ENCODE results near the gene SPECC1. TPM values are rescaled to one million over a fixed set of nuclear protein-coding genes. Genes with fewer than 3 reads are reported as not detected.
A peak's percentile ranks its signal among the peaks of the same experiment; 100 is the strongest.

Gene SPECC1
- total RNA-seq, 1 experiment from 2014 or later: 103 TPM

GRCh38 chr17:20173091-20173490 is 163.9 kb downstream of the SPECC1 start:
- peaks cover 61% of the 10 kb centered on the region for H3K4me1 Mint-ChIP-seq
- ATAC-seq (no peak), DNase-seq (ENCODE audit: low spot score) (no peak)
- POLR2A ChIA-PET: interaction anchor here (0.7 kb wide), 1 partner anchor 10 kb away, joined by 3 read pairs; no protein-coding TSS in a partner anchor
- no peak for TF ChIP-seq CREM (CRISPR knock-in tag; IDR thresholded peaks at IDR 0.05)
- TF ChIP-seq MLX (CRISPR knock-in tag; IDR thresholded peaks at IDR 0.05): no peak
- no peak for TF ChIP-seq PRDM15 (CRISPR knock-in tag; IDR thresholded peaks at IDR 0.05)
- TF ChIP-seq USF2 (CRISPR knock-in tag; IDR thresholded peaks at IDR 0.05): no peak
- no peak for TF ChIP-seq PREB (CRISPR knock-in tag; IDR thresholded peaks at IDR 0.05; ENCODE audit: borderline replicate concordance)
- no peaks in the 10 kb centered on the region for H3K27me3 Mint-ChIP-seq (ENCODE audit: low read depth)
- H3K27ac Mint-ChIP-seq: peak overlapping the region; percentile 45
- CTCF ChIA-PET: interaction anchor here (1.0 kb wide), 1 partner anchor 51 kb away, joined by 4 read pairs; no protein-coding TSS in a partner anchor
- no peak overlapping the region for H3K4me3 Mint-ChIP-seq
- no peaks in the 10 kb centered on the region for H3K36me3 Mint-ChIP-seq
- no peaks in the 10 kb centered on the region for H3K9me3 Mint-ChIP-seq

GRCh38 chr17:20174588-20175265 is 165.6 kb downstream of the SPECC1 start:
- ChIA-PET CTCF (no interaction called here), POLR2A (no interaction called here)
- no peak overlapping the region for H3K4me3 Mint-ChIP-seq
- peaks cover 77% of the 10 kb centered on the region for H3K4me1 Mint-ChIP-seq
- no peak; the same call in 1 of the 2 replicates for ATAC-seq
- H3K27ac Mint-ChIP-seq: peak overlapping the region; percentile 52
- no peaks in the 10 kb centered on the region for H3K36me3 Mint-ChIP-seq
- TF ChIP-seq ZNF425 (CRISPR knock-in tag; conservative IDR thresholded peaks at IDR 0.05) (no peak), NFYB (CRISPR knock-in tag; conservative IDR thresholded peaks at IDR 0.05; ENCODE audit: low read depth) (no peak), ZSCAN18 (CRISPR knock-in tag; IDR thresholded peaks at IDR 0.05) (no peak), USF2 (CRISPR knock-in tag; IDR thresholded peaks at IDR 0.05) (no peak), IRF2 (CRISPR knock-in tag; IDR thresholded peaks at IDR 0.05; ENCODE audit: borderline replicate concordance, low read depth) (no peak), ARID4B (CRISPR knock-in tag; IDR thresholded peaks at IDR 0.05; ENCODE audit: borderline replicate concordance) (no peak)
- H3K27me3 Mint-ChIP-seq (ENCODE audit: low read depth): no peaks in the 10 kb centered on the region
- no peak for DNase-seq (ENCODE audit: low spot score)
- H3K9me3 Mint-ChIP-seq: no peaks in the 10 kb centered on the region
